Metanephros (tissue), 2 donors: Measurements from ENCODE around the gene ZFC3H1. TPM values are rescaled to one million over a fixed set of nuclear protein-coding genes. Genes with fewer than 3 reads are reported as not detected.

Experiments used
- small RNA-seq: library from RNA; depleted of rRNA; stranded (forward); fragments of <200 nt; gene quantifications from one replicate; pipeline ENCODE3, GENCODE V24; 2014; ENCODE audit warnings: low replicate concordance
- total RNA-seq: library from RNA; depleted of rRNA; stranded (reverse); fragments of >200 nt; gene quantifications from one replicate; pipeline ENCODE4 v1.2.3, GENCODE V29; 2014

Gene ZFC3H1
- 40.6 TPM for total RNA-seq

GRCh38 chr12:71663561-71664410 is at the start of gene ZFC3H1, which contains the start of gene THAP2:
Gene ZFC3H1 (minus strand): TSS chr12:71663848. CDS start chr12:71663610, 238 bp downstream.
Gene THAP2 (plus strand): TSS chr12:71664301. CDS start chr12:71664510, 209 bp downstream.

GRCh38 chr12:71685914-71686657 is 22.4 kb upstream of the ZFC3H1 start, which contains the start of gene TMEM19:
Gene TMEM19 (plus strand): TSS chr12:71686082. CDS start chr12:71686681, 599 bp downstream.

Small RNAs within 50 kb of the gene (small RNA-seq; reads per million reads assigned to genes)
- not detected for gene RF00560

Other genes with a start within 250 kb of the ZFC3H1 start
- gene LGR5, start 224.1 kb downstream of the ZFC3H1 start, total RNA-seq = 7.5 TPM
- 7.2 TPM for gene THAP2, start 453 bp upstream of the ZFC3H1 start, total RNA-seq
- 27.9 TPM for gene TMEM19, start 22.2 kb upstream of the ZFC3H1 start, total RNA-seq
- gene RAB21, start 91.0 kb upstream of the ZFC3H1 start, total RNA-seq = 29.0 TPM
- 31.9 TPM for gene TBC1D15, start 175.9 kb upstream of the ZFC3H1 start, total RNA-seq